Esophagus squamous epithelium (tissue), 4 donors: ENCODE measurements around the gene WNT7B.

Experiments used
- CTCF ChIP-seq, 6 experiments: fragments of 450-650 bp in 4 of 6; fragments of 200-600 bp in 2 of 6; sonication (generic) in 2 of 6; IDR thresholded peaks; one replicate each; pipeline ENCODE4 v1.5.1; 2016 to 2019; ENCODE audit warnings: antibody characterized with exemption in 6 of 6, mild to moderate bottlenecking in 4 of 6, moderate library complexity in 4 of 6
- POLR2A ChIP-seq, 4 donors: fragments of 450-650 bp; IDR thresholded peaks; one replicate each; pipeline ENCODE4 v1.6.1; 2017; ENCODE audit warnings: antibody characterized with exemption in 4 of 4, mild to moderate bottlenecking in 4 of 4, moderate library complexity in 3 of 4

- no peak for TF ChIP-seq CTCF (IDR thresholded peaks at IDR 0.05)
- TF ChIP-seq POLR2A (IDR thresholded peaks at IDR 0.05), result no peak
Observed at GRCh38 chr22:45922256-45922655, 54.7 kb downstream of the WNT7B start.
